Endometrial microvascular endothelial cells (primary cell): ENCODE results near the gene RCCD1. TPM values are rescaled to one million over a fixed set of nuclear protein-coding genes. Genes with fewer than 3 reads are reported as not detected.

Experiments
- in situ Hi-C: cut with HindIII; loops from 2 replicates; pipeline ENCODE4 v1.10.0; 2017; ENCODE audit warnings: low sequenced_read_pairs, low pct_unique_long_range_greater_than_20kb; ENCODE audit errors: inconsistent ontology term
- total RNA-seq: library from RNA; depleted of rRNA; stranded (reverse); fragments of >200 nt; gene quantifications from one replicate; pipeline ENCODE4 v1.2.3, GENCODE V29; 2015; ENCODE audit errors: inconsistent ontology term

RCCD1 gene
- total RNA-seq, 1 donor from 2014 or later, result 30.0 TPM

- in situ Hi-C loops, result no loop called here
Observed at GRCh38 chr15:90936823-90937222, 17.9 kb upstream of the RCCD1 start.

GRCh38 chr15:90938261-90938660, 16.4 kb upstream of the RCCD1 start:
- in situ Hi-C loops, result no loop called here

- in situ Hi-C loops, result no loop called here
Observed at GRCh38 chr15:90939756-90940155, 14.9 kb upstream of the RCCD1 start.

- in situ Hi-C loops, result no loop called here
Observed at GRCh38 chr15:90941038-90941437, 13.6 kb upstream of the RCCD1 start.

- in situ Hi-C loops, result no loop called here
Observed at GRCh38 chr15:90942354-90943120, 12.1 kb upstream of the RCCD1 start.

- in situ Hi-C loops, result no loop called here
Observed at GRCh38 chr15:90945091-90945490, 9.6 kb upstream of the RCCD1 start.

GRCh38 chr15:90946538-90946937, 8.1 kb upstream of the RCCD1 start:
- in situ Hi-C loops, result no loop called here

GRCh38 chr15:90946941-90947576, 7.6 kb upstream of the RCCD1 start:
- in situ Hi-C loops, result no loop called here

GRCh38 chr15:90947577-90948357, 6.9 kb upstream of the RCCD1 start:
- in situ Hi-C loops, result no loop called here

GRCh38 chr15:90948506-90948905, 6.2 kb upstream of the RCCD1 start:
- in situ Hi-C loops, result no loop called here

- in situ Hi-C loops, result no loop called here
Observed at GRCh38 chr15:90949979-90950675, 4.6 kb upstream of the RCCD1 start.

GRCh38 chr15:90950676-90951075, 4.0 kb upstream of the RCCD1 start:
- in situ Hi-C loops, result no loop called here

- in situ Hi-C loops, result no loop called here
Observed at GRCh38 chr15:90952901-90953677, 1.6 kb upstream of the RCCD1 start.

- in situ Hi-C loops, result no loop called here
Observed at GRCh38 chr15:90953947-90954711, 555 bp upstream of the RCCD1 start.

GRCh38 chr15:90955624-90956273, 1.1 kb downstream of the RCCD1 start:
- in situ Hi-C loops, result no loop called here

GRCh38 chr15:90956274-90957030, 1.8 kb downstream of the RCCD1 start:
- in situ Hi-C loops, result no loop called here
